HEK293 (cell line): ENCODE data around the gene SPRY1.

ENCODE experiments used
- CTCF ChIA-PET: fragments of 350-600 bp; formaldehyde crosslinking; extraction: SDS; loops from one replicate; lab custom pipeline; 2021; ENCODE audit warnings: antibody characterized with exemption; lab: Yijun Ruan, JAX
- POLR2A ChIA-PET: fragments of 300-600 bp; formaldehyde crosslinking; extraction: SDS; loops from one replicate; lab custom pipeline; 2020; ENCODE audit warnings: antibody characterized with exemption, inconsistent platforms; lab: Yijun Ruan, JAX
- H3K27ac ChIP-seq: fragments of 200-500 bp; sonication (Bioruptor generic); 2 replicates; pipeline ENCODE4 v1.5.1; 2014; ENCODE audit warnings: low read depth, low read length, control low read depth, inconsistent platforms; ENCODE audit errors: extremely low read depth
- H3K36me3 ChIP-seq, 2 experiments: fragments of 200-500 bp in 1 of 2; sonication (Bioruptor generic) in 1 of 2; 1 replicate in 1 of 2; 2 replicates in 1 of 2; pipeline ENCODE4 v1.5.1; 2014 to 2017; ENCODE audit warnings: inconsistent platforms in 2 of 2, low read length in 2 of 2; ENCODE audit not compliant: control insufficient read depth in 2 of 2, insufficient read depth in 1 of 2
- H3K4me1 ChIP-seq: fragments of 200-500 bp; sonication (Bioruptor generic); 2 replicates; pipeline ENCODE4 v1.5.1; 2014; ENCODE audit warnings: mild to moderate bottlenecking, low read length, inconsistent platforms; ENCODE audit not compliant: control insufficient read depth, insufficient read depth
- H3K4me3 ChIP-seq: 2 replicates; pipeline ENCODE4 v1.5.1; 2011; ENCODE audit warnings: low read depth, mild to moderate bottlenecking, control low read depth, low read length, moderate library complexity
- H3K9me3 ChIP-seq: fragments of 200-500 bp; sonication (Bioruptor generic); 2 replicates; pipeline ENCODE4 v1.5.1; 2014; ENCODE audit warnings: low read depth, low read length, inconsistent platforms; ENCODE audit not compliant: control insufficient read depth, insufficient read depth
- GLIS1 ChIP-seq: fragments of 450-650 bp; formaldehyde crosslinking; IDR thresholded peaks from 2 replicates; pipeline ENCODE4 v1.5.1; 2016; ENCODE audit warnings: missing biosample characterization, missing genetic modification characterization
- MZF1 ChIP-seq: fragments of 450-650 bp; formaldehyde crosslinking; IDR thresholded peaks from 2 replicates; pipeline ENCODE4 v1.5.1; 2017; ENCODE audit warnings: missing biosample characterization, missing genetic modification characterization, borderline replicate concordance
- OSR2 ChIP-seq: fragments of 450-650 bp; formaldehyde crosslinking; IDR thresholded peaks from 2 replicates; pipeline ENCODE4 v1.5.1; 2016; ENCODE audit warnings: missing biosample characterization, missing genetic modification characterization
- PATZ1 ChIP-seq: fragments of 450-650 bp; formaldehyde crosslinking; IDR thresholded peaks from 2 replicates; pipeline ENCODE4 v1.5.1; 2016; ENCODE audit warnings: missing biosample characterization, missing genetic modification characterization
- PRDM2 ChIP-seq: fragments of 450-650 bp; formaldehyde crosslinking; IDR thresholded peaks from 2 replicates; pipeline ENCODE4 v1.5.1; 2016; ENCODE audit warnings: missing biosample characterization, missing genetic modification characterization, borderline replicate concordance
- ZBTB11 ChIP-seq: fragments of 450-650 bp; formaldehyde crosslinking; conservative IDR thresholded peaks from 2 replicates; pipeline ENCODE4 v1.5.1; 2016; ENCODE audit warnings: low read depth, missing biosample characterization, missing genetic modification characterization
- ZNF157 ChIP-seq: fragments of 450-650 bp; formaldehyde crosslinking; IDR thresholded peaks from 2 replicates; pipeline ENCODE4 v1.5.1; 2016; ENCODE audit warnings: missing biosample characterization, missing genetic modification characterization
- ZNF350 ChIP-seq: fragments of 450-650 bp; formaldehyde crosslinking; IDR thresholded peaks from 2 replicates; pipeline ENCODE4 v1.5.0; 2017; ENCODE audit warnings: missing biosample characterization, mild to moderate bottlenecking, missing genetic modification characterization
- ZNF398 ChIP-seq: fragments of 450-650 bp; formaldehyde crosslinking; IDR thresholded peaks from 2 replicates; pipeline ENCODE4 v1.5.1; 2017; ENCODE audit warnings: missing biosample characterization, missing genetic modification characterization
- ZNF433 ChIP-seq: fragments of 450-650 bp; formaldehyde crosslinking; IDR thresholded peaks from 2 replicates; pipeline ENCODE4 v1.5.1; 2016; ENCODE audit warnings: missing biosample characterization, missing genetic modification characterization, low read depth
- ZNF530 ChIP-seq: fragments of 450-650 bp; formaldehyde crosslinking; IDR thresholded peaks from 2 replicates; pipeline ENCODE4 v1.5.1; 2016; ENCODE audit warnings: low read depth, missing biosample characterization, missing genetic modification characterization
- ZNF664 ChIP-seq: fragments of 450-650 bp; formaldehyde crosslinking; IDR thresholded peaks from 2 replicates; pipeline ENCODE4 v1.5.1; 2016; ENCODE audit warnings: missing biosample characterization, missing genetic modification characterization
- ZNF670 ChIP-seq: fragments of 450-650 bp; formaldehyde crosslinking; IDR thresholded peaks from 2 replicates; pipeline ENCODE4 v1.5.1; 2016; ENCODE audit warnings: missing biosample characterization, missing genetic modification characterization, low read depth
- ZNF776 ChIP-seq: fragments of 450-650 bp; formaldehyde crosslinking; IDR thresholded peaks from 2 replicates; pipeline ENCODE4 v1.5.0; 2017; ENCODE audit warnings: missing biosample characterization, missing genetic modification characterization, borderline replicate concordance
- ZNF792 ChIP-seq: fragments of 450-650 bp; formaldehyde crosslinking; IDR thresholded peaks from 2 replicates; pipeline ENCODE4 v1.5.1; 2016; ENCODE audit warnings: missing biosample characterization, missing genetic modification characterization
- ZNF843 ChIP-seq: fragments of 450-650 bp; formaldehyde crosslinking; IDR thresholded peaks from 2 replicates; pipeline ENCODE4 v1.5.1; 2016; ENCODE audit warnings: missing biosample characterization, missing genetic modification characterization
- ZXDB ChIP-seq: fragments of 450-650 bp; formaldehyde crosslinking; IDR thresholded peaks from 2 replicates; pipeline ENCODE4 v1.5.1; 2016; ENCODE audit warnings: missing biosample characterization, missing genetic modification characterization

SPRY1 gene

GRCh38 chr4:123446865-123447474 lies 50.4 kb downstream of the SPRY1 start (continued):
- TF ChIP-seq PATZ1 (tag by site-specific recombination) (0 out of 2 replicates have a peak, but pooled peaks have one; percentile 14), ZNF398 (tag by site-specific recombination) (0 out of 2 replicates have a peak, but pooled peaks have one; percentile 14), ZNF664 (no peak), ZNF350 (tag by site-specific recombination) (no peak), ZNF433 (tag by site-specific recombination) (no peak), ZXDB (peak; percentile 19; the same call in 1 of the 2 replicates)

- Histone ChIP-seq H3K36me3 (no peaks in the 10 kb centered on the region), H3K4me3 (no peak overlapping the region), H3K4me1 (peaks cover 8% of the 10 kb centered on the region), H3K27ac (no peak overlapping the region; the same call in 1 of the 2 replicates)
- ChIA-PET CTCF (interaction anchor here (0.5 kb wide), 1 partner anchor 10 kb away, joined by 4 read pairs; no protein-coding TSS in a partner anchor), POLR2A (no interaction called here)
- TF ChIP-seq ZNF664 (no peak), ZBTB11 (tag by site-specific recombination) (no peak), ZNF792 (tag by site-specific recombination) (no peak), ZNF776 (tag by site-specific recombination) (no peak)
- TF ChIP-seq, all 188 proteins: peak for 0
- no peaks in the 10 kb centered on the region for H3K9me3 ChIP-seq
These were observed 52.8 kb downstream of the SPRY1 start for GRCh38 chr4:123449362-123449761.

GRCh38 chr4:123449780-123450179 lies 53.2 kb downstream of the SPRY1 start:
- H3K9me3 ChIP-seq, result no peaks in the 10 kb centered on the region
- no peak overlapping the region for H3K27ac ChIP-seq
- CTCF ChIA-PET, result interaction anchor here (0.5 kb wide), 1 partner anchor 9 kb away, joined by 4 read pairs; no protein-coding TSS in a partner anchor
- POLR2A ChIA-PET, result no interaction called here
- H3K4me1 ChIP-seq, result peaks cover 8% of the 10 kb centered on the region
- H3K4me3 ChIP-seq, result no peak overlapping the region
- H3K36me3 ChIP-seq, result no peaks in the 10 kb centered on the region
- TF ChIP-seq GLIS1 (tag by site-specific recombination) (no peak), ZNF157 (tag by site-specific recombination) (no peak), OSR2 (tag by site-specific recombination) (peak; percentile 62), ZNF670 (tag by site-specific recombination) (no peak), PRDM2 (no peak), MZF1 (tag by site-specific recombination) (peak; percentile 86), ZNF530 (no peak), ZNF843 (tag by site-specific recombination) (peak; percentile 32; the same call in 1 of the 2 replicates)
